SK-N-SH treated with all-trans-retinoic acid at 6 μM for 48 hours (cell line): ENCODE data around the gene TCEA2.

Source experiments
- CSDC2 ChIP-seq: fragments of 250-450 bp; sonication (Bioruptor Pico); IDR thresholded peaks from 2 replicates; pipeline ENCODE4 v1.5.0; 2020; ENCODE audit warnings: mild to moderate bottlenecking, moderate library complexity
- OSR1 ChIP-seq: fragments of 250-450 bp; sonication (Bioruptor Pico); IDR thresholded peaks from 2 replicates; pipeline ENCODE4 v1.8.0; 2022; ENCODE audit warnings: moderate library complexity, mild to moderate bottlenecking, inconsistent platforms
- PPARA ChIP-seq: fragments of 250-450 bp; sonication (Bioruptor Pico); IDR thresholded peaks from 2 replicates; pipeline ENCODE4 v1.5.0; 2020; ENCODE audit warnings: mild to moderate bottlenecking, borderline replicate concordance
- SNAI2 ChIP-seq: fragments of 250-450 bp; sonication (Bioruptor Pico); IDR thresholded peaks from 2 replicates; pipeline ENCODE4 v1.5.0; 2020; ENCODE audit warnings: mild to moderate bottlenecking, moderate library complexity
- TCF4 ChIP-seq: fragments of 250-450 bp; sonication (Bioruptor Pico); IDR thresholded peaks from 2 replicates; pipeline ENCODE4 v1.8.0; 2021; ENCODE audit warnings: mild to moderate bottlenecking, moderate library complexity, borderline replicate concordance
- TOX ChIP-seq: fragments of 250-450 bp; sonication (Bioruptor Pico); IDR thresholded peaks from 2 replicates; pipeline ENCODE4 v1.8.0; 2021; ENCODE audit warnings: mild to moderate bottlenecking, moderate library complexity, borderline replicate concordance

DNA sequence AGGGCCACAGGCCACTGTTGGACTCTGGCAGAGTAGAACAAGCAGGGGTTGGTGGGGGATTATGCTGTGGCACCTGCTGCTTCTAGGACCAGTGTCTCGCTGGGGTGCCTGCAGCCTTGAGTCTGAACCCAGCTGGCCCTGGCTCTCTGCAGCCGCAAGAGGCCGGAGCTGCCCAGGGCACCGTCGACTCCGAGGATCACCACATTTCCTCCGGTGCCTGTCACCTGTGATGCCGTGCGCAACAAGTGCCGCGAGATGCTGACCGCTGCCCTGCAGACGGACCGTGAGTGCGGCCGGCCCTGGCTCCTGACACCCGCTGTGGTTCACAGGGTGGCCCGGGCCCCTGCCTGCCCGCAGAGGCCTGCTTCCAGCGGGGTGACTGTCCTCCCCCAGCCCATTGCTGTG lies 6.2 kb downstream of the TCEA2 start:
- TF ChIP-seq SNAI2 (CRISPR knock-in tag) (no peak), TOX (CRISPR knock-in tag) (no peak), TCF4 (CRISPR knock-in tag) (no peak), OSR1 (CRISPR knock-in tag) (no peak), CSDC2 (CRISPR knock-in tag) (no peak), PPARA (CRISPR knock-in tag) (no peak)
